Naive thymus-derived CD4-positive, alpha-beta T cell (primary cell): ENCODE measurements around the gene MCM9. TPM values are rescaled to one million over a fixed set of nuclear protein-coding genes. Genes with fewer than 3 reads are reported as not detected.
A peak's percentile ranks its signal among the peaks of the same experiment; 100 is the strongest.
"Not testable (repeated sequence)": the region's sequence is repeated elsewhere in the genome, so short reads cannot be mapped to it uniquely, and the experiment has no call there.

Source experiments
- ATAC-seq: fragments of 150-1000 bp; cut with Tn5 transposase; 2 replicates; pipeline ENCODE4 v1.10.0; 2021; ENCODE audit warnings: mild to moderate bottlenecking, moderate library complexity
- CTCF ChIA-PET: fragments of 350-600 bp; sonication (Branson Sonifier 250); formaldehyde crosslinking; loops from one replicate; lab custom pipeline; 2021; ENCODE audit warnings: antibody characterized with exemption; lab: Charles Lee
- POLR2A ChIA-PET: fragments of 350-600 bp; sonication (Branson Sonifier 250); formaldehyde crosslinking; loops from one replicate; lab custom pipeline; 2021; ENCODE audit warnings: antibody characterized with exemption, inconsistent platforms; lab: Charles Lee
- DNase-seq, 9 donors: peaks; one replicate each; pipeline versions ENCODE4 v3.0.0 to v3.0.0-alpha.2; 2020 to 2022; ENCODE audit warnings: mixed read lengths in 1 of 9
- H3K27ac ChIP-seq: one replicate; pipeline ENCODE4 v1.7.0; 2013; ENCODE audit warnings: mild to moderate bottlenecking, low read depth, low read length, moderate library complexity
- H3K27me3 ChIP-seq, 2 donors: one replicate each; pipeline ENCODE4 v1.7.0; 2013; ENCODE audit warnings: low read length in 2 of 2, mild to moderate bottlenecking in 2 of 2, moderate library complexity in 2 of 2; ENCODE audit not compliant: control insufficient read depth in 2 of 2, insufficient read depth in 2 of 2
- H3K36me3 ChIP-seq, 3 experiments: 1 replicate in 2 of 3; 2 replicates in 1 of 3; pipeline ENCODE4 v1.7.0; 2013; ENCODE audit warnings: low read length in 3 of 3, mild to moderate bottlenecking in 3 of 3, moderate library complexity in 1 of 3; ENCODE audit not compliant: insufficient read depth in 3 of 3, control insufficient read depth in 2 of 3
- H3K4me1 ChIP-seq, 2 donors: one replicate each; pipeline ENCODE4 v1.7.0; 2013; ENCODE audit warnings: low read length in 2 of 2, mild to moderate bottlenecking in 2 of 2, moderate library complexity in 1 of 2; ENCODE audit not compliant: control insufficient read depth in 2 of 2, insufficient read depth in 2 of 2
- H3K4me3 ChIP-seq: 2 replicates; pipeline ENCODE4 v1.7.0; 2013; ENCODE audit warnings: mild to moderate bottlenecking, low read length
- H3K9me3 ChIP-seq, 3 experiments: 1 replicate in 2 of 3; 2 replicates in 1 of 3; pipeline ENCODE4 v1.7.0; 2013; ENCODE audit warnings: low read length in 3 of 3; ENCODE audit not compliant: control insufficient read depth in 2 of 3
- H3K27ac Mint-ChIP-seq, 9 donors: one replicate each; pipeline ENCODE4 v1.8.0; 2020 to 2022; ENCODE audit warnings: mixed read lengths in 9 of 9, mild to moderate bottlenecking in 8 of 9, moderate library complexity in 5 of 9, inconsistent platforms in 2 of 9
- H3K27me3 Mint-ChIP-seq, 5 donors: one replicate each; pipeline ENCODE4 v1.8.0; 2021 to 2022; ENCODE audit warnings: mixed read lengths in 5 of 5, mild to moderate bottlenecking in 1 of 5
- H3K36me3 Mint-ChIP-seq, 5 donors: one replicate each; pipeline ENCODE4 v1.8.0; 2020 to 2022; ENCODE audit warnings: mixed read lengths in 5 of 5, mild to moderate bottlenecking in 3 of 5, inconsistent platforms in 1 of 5
- H3K4me1 Mint-ChIP-seq, 7 donors: one replicate each; pipeline ENCODE4 v1.8.0; 2020 to 2022; ENCODE audit warnings: mixed read lengths in 7 of 7, mild to moderate bottlenecking in 3 of 7, inconsistent platforms in 1 of 7
- H3K4me3 Mint-ChIP-seq, 10 donors: one replicate each; pipeline ENCODE4 v1.8.0; 2020 to 2022; ENCODE audit warnings: mild to moderate bottlenecking in 10 of 10, mixed read lengths in 10 of 10, moderate library complexity in 6 of 10, inconsistent platforms in 2 of 10
- H3K9me3 Mint-ChIP-seq, 11 donors: one replicate each; pipeline ENCODE4 v1.8.0; 2020 to 2022; ENCODE audit warnings: mixed read lengths in 11 of 11, mild to moderate bottlenecking in 4 of 11, inconsistent platforms in 1 of 11, moderate library complexity in 1 of 11
- intact Hi-C, 2 donors: fragments of 100-400 bp; cut with micrococcal nuclease; formaldehyde crosslinking; loops; one replicate each; pipeline ENCODE4 v1.15.1; 2023
- polyA plus RNA-seq, 2 donors: library from polyadenylated mRNA; unstranded; fragments of 300-500 nt; fragmentation: Illumina TruSeq; gene quantifications; one replicate each; pipeline ENCODE4 v1.2.3, GENCODE V29; 2021
- total RNA-seq, 6 experiments: library from RNA in 5 of 6; stranded (reverse) in 5 of 6; gene quantifications; 1 replicate in 5 of 6; 2 replicates in 1 of 6; pipeline ENCODE4 v1.2.3 and lab custom pipeline; 2021 to 2026

Gene MCM9
- total and polyA plus RNA-seq, 7 experiments from 2014 or later: 12.1 to 33.7 (median 30.6) TPM

DNA sequence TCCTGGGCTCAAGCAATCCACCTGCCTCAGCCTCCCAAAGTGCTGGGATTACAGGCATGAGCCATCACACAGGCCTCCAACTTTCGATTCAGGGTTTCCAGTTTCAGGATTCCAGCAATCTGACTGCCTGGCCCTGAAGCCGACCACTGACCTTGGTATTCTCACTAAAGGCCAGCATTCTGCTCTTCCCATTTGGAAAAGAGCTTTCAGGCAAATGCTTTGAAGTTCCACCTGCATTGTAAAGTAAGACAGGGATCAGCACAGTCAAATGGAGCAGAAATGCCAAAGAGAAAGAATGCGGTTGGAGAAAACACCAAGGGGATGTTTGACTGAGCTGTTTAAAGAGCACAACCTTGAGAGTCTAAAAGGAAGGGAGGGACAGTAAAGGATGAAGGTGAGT is 166.5 kb downstream of the MCM9 start:
- CTCF ChIA-PET: interaction anchor here (0.8 to 1.4 kb wide), 4 partner anchors 28 to 204 kb away, joined by 3 to 6 read pairs (median 3); no protein-coding TSS in a partner anchor
- Mint-ChIP-seq H3K27ac (peak overlapping the region; percentile 63 to 88 (median 78)), H3K4me1 (peaks cover 15 to 38% (median 26%) of the 10 kb centered on the region in 7 donors), H3K36me3 (peaks cover 0 to 2% (median 0%) of the 10 kb centered on the region in 5 donors), H3K27me3 (no peaks in the 10 kb centered on the region), H3K4me3 (peak overlapping the region; percentile 21 to 70 (median 45)), H3K9me3 (peaks cover 0 to 2% (median 0%) of the 10 kb centered on the region in 11 donors)
- POLR2A ChIA-PET: interaction anchor here (0.7 to 2.4 kb wide), 9 partner anchors 12 to 166 kb away, joined by 3 to 15 read pairs (median 3); partner anchors contain the start of genes ASF1A and MCM9
- Histone ChIP-seq H3K9me3 (no peaks in the 10 kb centered on the region), H3K4me1 (peaks cover 10 to 12% of the 10 kb centered on the region in 2 donors), H3K36me3 (no peaks in the 10 kb centered on the region), H3K27ac (peak overlapping the region; percentile 33), H3K4me3 (peak overlapping the region; percentile 20), H3K27me3 (no peaks in the 10 kb centered on the region)
- intact Hi-C loops: loop anchor here (2.0 kb wide), 2 partner anchors 42 to 60 kb away; no protein-coding TSS in a partner anchor
- peak; percentile 31 for ATAC-seq
- DNase-seq: no peak

DNA sequence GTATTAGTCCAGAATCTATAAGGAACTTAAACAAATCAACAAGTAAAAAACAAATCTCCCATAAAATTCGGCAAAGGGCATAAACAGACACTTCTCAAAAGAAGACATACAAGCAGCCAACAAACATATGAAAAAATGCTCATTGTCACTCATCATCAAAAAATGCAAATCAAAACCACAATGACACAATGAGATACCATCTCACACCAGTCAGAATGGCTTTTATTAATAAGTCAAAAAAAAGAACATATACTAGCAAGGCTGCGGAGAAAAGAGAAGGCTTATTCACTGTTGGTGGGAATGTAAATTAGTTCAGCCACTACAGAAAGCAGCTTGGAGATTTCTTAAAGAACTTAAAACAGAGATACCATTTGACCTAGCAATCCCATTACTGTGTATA is 169.6 kb downstream of the MCM9 start:
- H3K4me3 ChIP-seq, DNase-seq, ATAC-seq, H3K27me3 ChIP-seq, H3K36me3 Mint-ChIP-seq, H3K36me3 ChIP-seq, intact Hi-C loops, H3K9me3 Mint-ChIP-seq, H3K4me3 Mint-ChIP-seq, H3K9me3 ChIP-seq, H3K27ac Mint-ChIP-seq, H3K27me3 Mint-ChIP-seq, H3K27ac ChIP-seq: not testable (repeated sequence)
- H3K4me1 ChIP-seq: peaks cover 10 to 12% of the 10 kb centered on the region in 2 donors
- peaks cover 15 to 36% (median 26%) of the 10 kb centered on the region in 7 donors for H3K4me1 Mint-ChIP-seq
- POLR2A ChIA-PET: interaction anchor here (0.6 kb wide), 1 partner anchor 56 kb away, joined by 3 read pairs; no protein-coding TSS in a partner anchor
- CTCF ChIA-PET: interaction anchor here (0.6 kb wide), 1 partner anchor 57 kb away, joined by 3 read pairs; no protein-coding TSS in a partner anchor

DNA sequence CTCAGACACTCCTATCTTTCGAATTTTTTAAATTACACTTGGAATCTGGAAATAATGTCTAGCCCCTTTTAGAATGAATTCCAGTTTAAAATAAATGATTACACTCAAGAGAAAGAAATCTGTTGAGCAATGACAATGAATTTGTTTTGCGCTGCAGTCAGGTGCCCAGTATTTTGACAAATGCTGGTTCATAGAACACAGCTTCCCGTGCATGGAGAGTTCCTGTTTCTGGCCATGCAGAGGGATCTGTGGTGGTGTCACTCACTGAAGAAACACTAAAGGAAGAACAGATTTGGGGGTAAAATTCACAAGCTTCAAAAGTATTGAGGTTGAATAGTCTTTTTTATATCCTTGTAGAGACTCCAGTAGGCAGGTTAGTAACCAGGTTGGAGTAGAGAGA is 170.2 kb downstream of the MCM9 start:
- no peaks in the 10 kb centered on the region for H3K36me3 ChIP-seq
- no peaks in the 10 kb centered on the region for H3K27me3 ChIP-seq
- Mint-ChIP-seq H3K4me3 (no peak overlapping the region), H3K27me3 (peaks cover 0 to 7% (median 0%) of the 10 kb centered on the region in 5 donors), H3K9me3 (peaks cover 0 to 2% (median 0%) of the 10 kb centered on the region in 11 donors), H3K27ac (no peak overlapping the region), H3K4me1 (peaks cover 15 to 31% (median 21%) of the 10 kb centered on the region in 7 donors), H3K36me3 (peaks cover 0 to 2% (median 0%) of the 10 kb centered on the region in 5 donors)
- no peak for DNase-seq
- CTCF ChIA-PET: no interaction called here
- no peak overlapping the region for H3K4me3 ChIP-seq
- no peaks in the 10 kb centered on the region for H3K9me3 ChIP-seq
- intact Hi-C loops: no loop called here
- H3K4me1 ChIP-seq: peaks cover 10 to 12% of the 10 kb centered on the region in 2 donors
- no peak overlapping the region for H3K27ac ChIP-seq
- no peak for ATAC-seq
- POLR2A ChIA-PET: interaction anchor here (0.6 kb wide), 1 partner anchor 55 kb away, joined by 3 read pairs; no protein-coding TSS in a partner anchor

Other genes with a start within 250 kb of the MCM9 start
- 10 to 100 TPM; 16.5 to 63.9 (median 35.7) TPM for gene ASF1A, start 41.0 kb downstream of the MCM9 start, total RNA-seq
- gene ASF1A, start 41.0 kb downstream of the MCM9 start, polyA plus RNA-seq: 10 to 100 TPM; 48.5 to 56.5 TPM
- 1 to 10 TPM; 5.3 to 9.8 (median 7.9) TPM for gene FAM184A, start 143.5 kb upstream of the MCM9 start, total RNA-seq
- gene FAM184A, start 143.5 kb upstream of the MCM9 start, polyA plus RNA-seq: 1 to 10 TPM in 1 of 2 donors, under 1 TPM in 1; 0.99 to 3.1 TPM